OCI-LY7 (cell line): ENCODE data around the gene OSBPL6.

Source experiments
- EZH2phosphoT487 ChIP-seq: fragments of 200-600 bp; sonication (generic); IDR thresholded peaks from 2 replicates; pipeline ENCODE4 v1.6.1; 2018; ENCODE audit warnings: low read depth, borderline replicate concordance, mild to moderate bottlenecking, mixed run types, antibody characterized with exemption, low read length, moderate library complexity, mixed read lengths
- TF ChIP-seq, protein P1 (sequence below): fragments of 200-600 bp; sonication (generic); conservative IDR thresholded peaks from 2 replicates; pipeline ENCODE4 v1.5.1; 2014; ENCODE audit warnings: mild to moderate bottlenecking, antibody characterized with exemption, low read length, moderate library complexity, mixed read lengths

DNA sequence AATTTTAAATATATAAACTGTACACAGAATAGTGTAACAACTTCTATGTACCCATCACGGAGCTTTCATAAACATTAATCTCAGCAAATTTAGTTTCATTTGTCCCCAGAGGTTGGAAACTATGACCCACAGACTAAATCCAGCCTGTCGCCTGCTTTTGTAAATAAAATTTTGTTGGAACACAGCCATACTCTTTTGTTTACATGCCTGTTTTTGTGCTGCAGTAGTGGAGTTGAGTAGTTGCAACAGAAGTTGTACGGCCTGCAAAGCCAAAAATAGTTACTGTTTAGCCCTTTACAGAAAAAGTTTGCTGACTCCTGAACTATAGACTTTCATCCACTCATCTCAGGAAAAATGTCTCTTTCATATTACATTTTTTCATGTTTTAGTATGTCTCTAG lies 42.3 kb upstream of the OSBPL6 start:
- TF ChIP-seq, protein P1, sequence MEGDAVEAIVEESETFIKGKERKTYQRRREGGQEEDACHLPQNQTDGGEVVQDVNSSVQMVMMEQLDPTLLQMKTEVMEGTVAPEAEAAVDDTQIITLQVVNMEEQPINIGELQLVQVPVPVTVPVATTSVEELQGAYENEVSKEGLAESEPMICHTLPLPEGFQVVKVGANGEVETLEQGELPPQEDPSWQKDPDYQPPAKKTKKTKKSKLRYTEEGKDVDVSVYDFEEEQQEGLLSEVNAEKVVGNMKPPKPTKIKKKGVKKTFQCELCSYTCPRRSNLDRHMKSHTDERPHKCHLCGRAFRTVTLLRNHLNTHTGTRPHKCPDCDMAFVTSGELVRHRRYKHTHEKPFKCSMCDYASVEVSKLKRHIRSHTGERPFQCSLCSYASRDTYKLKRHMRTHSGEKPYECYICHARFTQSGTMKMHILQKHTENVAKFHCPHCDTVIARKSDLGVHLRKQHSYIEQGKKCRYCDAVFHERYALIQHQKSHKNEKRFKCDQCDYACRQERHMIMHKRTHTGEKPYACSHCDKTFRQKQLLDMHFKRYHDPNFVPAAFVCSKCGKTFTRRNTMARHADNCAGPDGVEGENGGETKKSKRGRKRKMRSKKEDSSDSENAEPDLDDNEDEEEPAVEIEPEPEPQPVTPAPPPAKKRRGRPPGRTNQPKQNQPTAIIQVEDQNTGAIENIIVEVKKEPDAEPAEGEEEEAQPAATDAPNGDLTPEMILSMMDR = no peak
- TF ChIP-seq EZH2phosphoT487 = no peak
